ENCODE data around the gene BCL6.

Gene BCL6

GRCh38 chr3:187738331-187739093 lies 6.8 kb downstream of the BCL6 start:
- FAIRE-seq, result no peak

- no peak for FAIRE-seq
Measured at GRCh38 chr3:187738071-187738330, 7.3 kb downstream of the BCL6 start.

- FAIRE-seq, result no peak
Measured at GRCh38 chr3:187737368-187738070, 7.7 kb downstream of the BCL6 start.

DNA sequence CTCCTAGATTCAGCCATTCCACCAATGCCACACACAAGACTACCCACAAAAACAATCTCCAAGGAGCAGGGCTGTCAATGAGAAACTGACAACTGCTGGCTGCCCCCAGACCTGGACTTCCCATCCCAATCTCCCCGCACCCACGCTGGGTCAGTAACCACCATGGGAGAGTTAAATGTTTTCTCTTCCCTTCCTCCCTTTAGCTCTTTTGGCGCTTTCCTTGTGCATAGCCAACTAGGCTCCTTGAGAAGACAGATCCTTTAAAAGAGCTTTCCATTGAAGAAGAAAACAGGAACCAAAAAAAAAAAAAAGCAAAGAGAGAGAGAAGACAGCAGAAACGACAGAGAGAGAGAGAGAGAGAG lies 8.3 kb downstream of the BCL6 start:
- no peak for FAIRE-seq

- FAIRE-seq, result no peak
Measured at GRCh38 chr3:187736418-187736871, 8.8 kb downstream of the BCL6 start.

- no peak for FAIRE-seq
Measured at GRCh38 chr3:187735837-187736236, 9.4 kb downstream of the BCL6 start.

DNA sequence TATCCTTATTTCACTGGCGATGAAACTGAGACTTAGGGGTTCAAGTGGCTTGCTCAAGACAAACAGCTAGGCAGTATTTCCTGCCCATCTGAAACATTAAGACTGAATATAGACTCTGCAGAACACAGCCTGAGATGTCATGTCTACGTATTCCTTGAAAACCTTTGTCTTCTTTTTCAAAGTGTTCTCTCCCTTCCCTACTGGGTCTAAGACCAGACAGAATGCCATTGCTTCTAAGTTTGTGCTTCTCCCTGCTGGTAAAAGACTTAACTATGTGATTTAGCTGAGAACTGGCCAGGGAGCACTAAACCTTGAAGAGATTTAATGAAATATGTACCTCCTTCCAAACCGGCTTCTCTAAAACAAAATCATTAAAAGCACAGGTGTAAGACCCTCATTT lies 9.9 kb downstream of the BCL6 start:
- FAIRE-seq, result no peak

GRCh38 chr3:187734841-187735240 lies 10.4 kb downstream of the BCL6 start:
- FAIRE-seq, result no peak

DNA sequence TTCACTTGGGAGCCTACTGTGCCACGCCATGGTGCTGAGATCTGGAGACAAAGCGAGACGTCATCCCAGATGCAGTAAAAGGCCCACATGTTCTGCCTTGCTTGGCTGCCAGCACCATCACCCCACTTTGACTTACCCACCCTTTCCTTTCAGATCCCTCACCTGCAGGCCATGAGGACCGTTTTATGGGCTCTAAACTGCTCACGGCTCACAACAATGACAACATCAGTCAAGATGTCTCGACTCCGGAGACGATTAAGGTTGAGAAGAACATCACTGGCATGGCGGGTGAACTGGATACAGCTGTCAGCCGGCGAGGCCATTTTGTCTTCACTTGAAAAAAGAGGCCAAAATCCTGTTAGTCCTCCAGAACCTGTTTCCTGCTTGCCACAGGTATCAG lies 11.9 kb downstream of the BCL6 start:
- no peak for FAIRE-seq

GRCh38 chr3:187729598-187729997 lies 15.7 kb downstream of the BCL6 start:
- FAIRE-seq, result no peak

GRCh38 chr3:187728940-187729583 lies 16.2 kb downstream of the BCL6 start:
- FAIRE-seq, result no peak

DNA sequence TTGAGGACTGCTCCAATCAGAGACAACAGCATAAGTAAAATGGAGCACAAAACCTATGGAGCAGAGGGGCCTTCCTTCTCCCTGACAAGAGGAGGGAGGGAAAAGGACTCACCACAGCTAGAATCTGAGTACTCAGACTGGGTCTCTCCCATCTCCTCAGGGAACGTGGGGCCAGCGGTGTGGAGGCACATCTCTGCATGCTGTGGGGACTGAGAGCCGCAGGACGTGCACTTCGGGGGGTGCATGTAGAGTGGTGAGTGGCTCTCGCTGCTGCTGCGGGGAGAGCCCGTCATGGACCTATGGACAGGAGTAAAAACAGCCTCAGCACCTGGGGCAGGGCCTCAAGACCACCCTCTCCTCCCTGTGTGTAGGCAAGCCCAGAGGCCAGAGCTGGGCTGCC lies 17.0 kb downstream of the BCL6 start:
- FAIRE-seq, result no peak

- FAIRE-seq, result no peak
Measured at GRCh38 chr3:187726564-187726963, 18.7 kb downstream of the BCL6 start.

GRCh38 chr3:187725653-187726370 lies 19.5 kb downstream of the BCL6 start:
- FAIRE-seq, result no peak

DNA sequence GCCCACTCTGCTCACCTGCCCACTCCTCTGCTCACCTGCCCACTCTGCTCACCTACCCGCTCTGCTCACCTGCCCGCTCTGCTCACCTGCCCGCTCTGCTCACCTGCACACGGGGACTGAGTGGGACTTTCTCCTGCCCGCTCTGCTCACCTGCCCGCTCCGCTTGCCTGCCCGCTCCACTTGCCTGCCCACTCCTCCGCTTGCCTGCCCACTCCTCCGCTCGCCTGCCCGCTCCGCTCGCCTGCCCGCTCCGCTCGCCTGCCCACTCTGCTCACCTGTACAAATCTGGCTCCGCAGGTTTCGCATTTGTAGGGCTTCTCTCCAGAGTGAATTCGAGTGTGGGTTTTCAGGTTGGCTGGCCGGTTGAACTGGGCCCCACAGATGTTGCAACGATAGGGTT lies 20.0 kb downstream of the BCL6 start:
- FAIRE-seq, result no peak

GRCh38 chr3:187722206-187722612 lies 23.1 kb downstream of the BCL6 start:
- FAIRE-seq, result no peak

DNA sequence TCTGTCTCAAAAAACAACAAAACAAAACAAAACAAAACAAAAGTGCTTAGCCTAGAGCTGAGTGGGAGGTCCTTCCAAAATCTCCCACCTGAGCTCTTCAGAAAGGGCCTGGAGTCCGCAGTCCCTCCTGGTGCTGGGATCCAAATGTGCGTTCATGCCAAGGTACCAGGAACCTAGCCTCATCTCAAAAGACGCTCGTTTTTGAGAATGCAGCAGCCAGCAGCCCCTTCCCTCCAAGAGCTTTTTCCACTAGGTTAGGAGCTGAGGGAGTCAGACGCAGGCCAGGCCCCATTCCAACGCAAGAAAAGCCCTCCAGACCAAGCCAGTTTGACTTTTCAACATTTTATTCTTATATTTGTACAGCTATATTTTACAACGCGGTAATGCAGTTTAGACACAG lies 24.2 kb downstream of the BCL6 start:
- no peak for FAIRE-seq

GRCh38 chr3:187720337-187720670 lies 25.0 kb downstream of the BCL6 start:
- no peak for FAIRE-seq

DNA sequence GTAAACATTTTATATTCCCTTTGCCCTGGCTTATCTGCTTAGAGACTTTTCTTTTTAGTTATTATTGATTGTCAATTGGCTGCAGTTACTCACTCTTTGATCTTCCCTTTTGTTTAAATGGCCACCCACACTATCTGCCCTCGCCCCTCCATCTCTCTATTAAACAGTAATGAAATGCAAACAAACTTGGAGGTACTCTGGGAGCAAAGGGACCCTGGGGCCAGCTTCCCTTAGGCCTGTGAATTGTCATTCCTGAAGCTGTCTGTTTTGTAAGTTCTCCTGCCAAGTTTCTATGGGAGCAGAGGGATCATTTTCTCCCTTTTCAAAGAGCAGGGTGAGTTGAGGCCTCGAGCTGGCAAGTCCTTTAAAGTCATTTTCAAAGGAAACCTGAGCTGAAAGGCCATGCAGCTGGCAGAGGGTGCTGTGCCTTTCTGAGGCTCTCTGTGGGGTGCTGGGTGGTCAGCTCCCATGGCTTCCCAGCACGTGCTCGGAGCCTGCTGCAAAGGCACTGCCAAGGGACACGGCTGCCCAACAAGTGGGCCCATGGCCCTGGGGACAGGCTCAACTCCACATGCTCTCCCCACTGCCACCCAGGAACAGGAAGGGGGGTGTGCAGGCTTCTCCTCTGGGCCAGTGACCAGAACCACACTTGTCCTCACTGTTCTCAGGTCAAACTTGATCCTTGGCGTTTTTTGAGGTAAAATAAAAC lies 25.5 kb downstream of the BCL6 start:
- no peak for FAIRE-seq

DNA sequence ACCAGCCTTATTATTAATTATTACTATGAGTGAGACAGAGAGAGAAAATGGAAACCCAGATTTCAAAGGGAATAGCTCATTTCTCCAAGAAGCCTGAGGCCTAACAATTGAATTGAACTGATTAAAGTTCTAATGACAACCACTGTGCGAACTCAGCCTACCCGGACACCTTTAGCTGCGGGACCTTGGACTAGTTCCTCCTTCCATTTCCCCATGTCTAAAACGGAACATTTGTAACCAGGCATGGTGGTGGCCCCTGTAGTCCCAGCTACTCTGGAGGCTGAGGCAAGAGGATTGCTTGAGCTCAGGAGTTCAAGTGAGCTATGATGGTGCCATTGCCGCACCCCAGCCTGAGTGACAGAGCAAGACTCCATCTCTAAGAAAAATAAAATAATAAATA lies 26.5 kb downstream of the BCL6 start:
- FAIRE-seq, result no peak

DNA sequence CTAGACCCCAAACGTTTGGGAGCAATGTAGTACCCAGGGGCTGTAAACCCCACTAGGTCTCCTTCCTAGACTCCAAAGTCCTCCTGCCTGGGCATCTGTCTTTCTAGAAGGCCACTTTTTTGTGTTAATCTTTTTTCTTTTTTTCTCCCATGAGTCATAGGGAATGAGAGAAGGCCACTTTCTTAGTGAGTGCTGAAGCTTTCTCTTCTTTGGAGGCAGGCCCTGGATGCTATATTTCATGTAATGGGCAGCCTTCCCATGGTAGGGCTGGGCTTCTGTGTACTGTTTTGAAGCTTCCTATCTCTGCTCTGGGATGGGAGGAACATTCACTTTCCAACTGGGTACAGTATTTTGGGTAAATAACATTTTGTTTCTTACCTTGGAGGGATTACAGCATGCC lies 27.7 kb downstream of the BCL6 start:
- FAIRE-seq, result no peak

DNA sequence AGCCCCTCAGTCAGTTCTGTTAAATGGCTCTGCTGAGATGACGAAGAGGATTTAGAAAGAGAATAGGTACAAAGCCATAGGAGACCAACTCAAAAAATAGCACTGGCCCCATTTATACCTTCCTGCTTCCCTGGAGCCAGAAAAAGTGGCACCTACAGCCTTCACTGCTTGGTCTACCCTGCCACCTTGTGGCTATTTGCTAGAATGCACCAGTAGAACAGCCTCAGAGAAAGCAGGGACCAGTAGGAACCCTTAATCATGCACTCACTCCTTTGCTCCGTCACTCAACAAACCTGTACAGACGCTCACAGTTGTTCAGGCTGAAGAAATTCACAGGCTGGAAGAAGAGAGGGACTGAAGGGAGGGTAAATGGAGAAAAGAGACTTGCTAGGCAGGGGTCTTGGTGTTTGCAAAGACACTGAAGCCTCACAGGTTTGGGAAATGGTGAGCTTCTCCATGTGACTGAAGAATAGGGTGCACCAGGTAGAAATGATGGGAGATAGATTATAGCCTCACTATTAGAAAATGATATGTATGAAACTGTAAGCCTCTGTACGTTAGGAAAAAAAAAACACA lies 30.8 kb downstream of the BCL6 start:
- no peak for FAIRE-seq

- FAIRE-seq, result no peak
Measured at GRCh38 chr3:187713504-187713903, 31.8 kb downstream of the BCL6 start.
